ENCODE data around the gene CCDC172.

Gene CCDC172, protein sequence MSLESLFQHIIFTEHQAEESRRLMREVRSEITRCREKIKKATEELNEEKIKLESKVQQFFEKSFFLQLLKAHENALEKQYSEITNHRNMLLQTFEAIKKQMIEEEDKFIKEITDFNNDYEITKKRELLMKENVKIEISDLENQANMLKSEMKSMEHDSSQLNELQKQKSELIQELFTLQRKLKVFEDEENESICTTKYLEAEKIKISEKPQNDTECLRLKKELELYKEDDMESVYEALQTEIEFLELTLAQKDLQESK

GRCh38 chr10:116324227-116324950, at the start of gene CCDC172:
Gene CCDC172, plus strand, starts transcription at chr10:116324448. Its CDS starts 564 bp downstream, at chr10:116325012.
- Mint-ChIP-seq H3K9me3 (no peaks in the 10 kb centered on the region), H3K27me3 (ENCODE audit: low read depth) (peaks cover 6% of the 10 kb centered on the region), H3K4me1 (no peaks in the 10 kb centered on the region), H3K36me3 (ENCODE audit: low read depth) (no peaks in the 10 kb centered on the region), H3K4me3 (no peak within 1 kb of the TSS), H3K27ac (no peak within 1 kb of the TSS)
- TF ChIP-seq, protein P1, sequence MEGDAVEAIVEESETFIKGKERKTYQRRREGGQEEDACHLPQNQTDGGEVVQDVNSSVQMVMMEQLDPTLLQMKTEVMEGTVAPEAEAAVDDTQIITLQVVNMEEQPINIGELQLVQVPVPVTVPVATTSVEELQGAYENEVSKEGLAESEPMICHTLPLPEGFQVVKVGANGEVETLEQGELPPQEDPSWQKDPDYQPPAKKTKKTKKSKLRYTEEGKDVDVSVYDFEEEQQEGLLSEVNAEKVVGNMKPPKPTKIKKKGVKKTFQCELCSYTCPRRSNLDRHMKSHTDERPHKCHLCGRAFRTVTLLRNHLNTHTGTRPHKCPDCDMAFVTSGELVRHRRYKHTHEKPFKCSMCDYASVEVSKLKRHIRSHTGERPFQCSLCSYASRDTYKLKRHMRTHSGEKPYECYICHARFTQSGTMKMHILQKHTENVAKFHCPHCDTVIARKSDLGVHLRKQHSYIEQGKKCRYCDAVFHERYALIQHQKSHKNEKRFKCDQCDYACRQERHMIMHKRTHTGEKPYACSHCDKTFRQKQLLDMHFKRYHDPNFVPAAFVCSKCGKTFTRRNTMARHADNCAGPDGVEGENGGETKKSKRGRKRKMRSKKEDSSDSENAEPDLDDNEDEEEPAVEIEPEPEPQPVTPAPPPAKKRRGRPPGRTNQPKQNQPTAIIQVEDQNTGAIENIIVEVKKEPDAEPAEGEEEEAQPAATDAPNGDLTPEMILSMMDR (IDR thresholded peaks at IDR 0.05; ENCODE audit: unreplicated experiment in 3 of 3): no peak

GRCh38 chr10:116276981-116277380, 47.3 kb upstream of the CCDC172 start:
- peaks cover 17% of the 10 kb centered on the region for H3K4me1 Mint-ChIP-seq
- TF ChIP-seq, protein P1 (IDR thresholded peaks at IDR 0.05; ENCODE audit: unreplicated experiment in 3 of 3): no peak
- H3K9me3 Mint-ChIP-seq: no peaks in the 10 kb centered on the region
- no peak overlapping the region for H3K27ac Mint-ChIP-seq
- H3K27me3 Mint-ChIP-seq (ENCODE audit: low read depth): peaks cover 32% of the 10 kb centered on the region
- H3K36me3 Mint-ChIP-seq (ENCODE audit: low read depth): no peaks in the 10 kb centered on the region
- peak overlapping the region in 1 of 3 experiments; percentile 17 for H3K4me3 Mint-ChIP-seq

DNA sequence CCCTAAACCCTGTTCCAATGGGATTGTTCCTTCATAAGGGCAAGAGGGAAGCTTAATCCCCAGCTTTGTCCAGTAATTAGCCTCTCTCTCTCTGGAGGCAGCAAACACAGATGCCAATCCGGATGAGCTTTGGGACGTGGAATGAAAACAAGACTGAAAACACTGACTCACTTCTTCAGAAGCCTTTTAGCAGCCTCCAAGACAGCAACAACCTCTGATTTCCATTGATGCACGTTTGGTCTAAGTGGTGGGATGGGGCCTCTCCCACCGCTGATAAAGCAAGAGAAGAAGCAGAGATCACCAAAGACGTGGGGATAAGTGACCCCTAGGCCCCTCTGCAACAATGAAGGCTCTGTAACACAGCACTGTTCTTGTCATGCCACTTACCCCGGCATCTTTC, 45.4 kb upstream of the CCDC172 start:
- peaks cover 17% of the 10 kb centered on the region for H3K4me1 Mint-ChIP-seq
- H3K27ac Mint-ChIP-seq: no peak overlapping the region
- peaks cover 22% of the 10 kb centered on the region for H3K27me3 Mint-ChIP-seq (ENCODE audit: low read depth)
- H3K9me3 Mint-ChIP-seq: no peaks in the 10 kb centered on the region
- no peaks in the 10 kb centered on the region for H3K36me3 Mint-ChIP-seq (ENCODE audit: low read depth)
- TF ChIP-seq, protein P1 (IDR thresholded peaks at IDR 0.05; ENCODE audit: unreplicated experiment in 3 of 3): no peak
- H3K4me3 Mint-ChIP-seq: no peak overlapping the region

- Mint-ChIP-seq H3K27ac (no peak overlapping the region), H3K36me3 (ENCODE audit: low read depth) (no peaks in the 10 kb centered on the region), H3K27me3 (ENCODE audit: low read depth) (peaks cover 15% of the 10 kb centered on the region), H3K4me3 (no peak overlapping the region), H3K4me1 (no peaks in the 10 kb centered on the region), H3K9me3 (no peaks in the 10 kb centered on the region)
- TF ChIP-seq, protein P1 (IDR thresholded peaks at IDR 0.05; ENCODE audit: unreplicated experiment in 3 of 3): no peak
Observed at GRCh38 chr10:116281775-116282174, 42.5 kb upstream of the CCDC172 start.

GRCh38 chr10:116286626-116287200, 37.5 kb upstream of the CCDC172 start:
- TF ChIP-seq, protein P1 (IDR thresholded peaks at IDR 0.05; ENCODE audit: unreplicated experiment in 3 of 3): no peak
- Mint-ChIP-seq H3K27me3 (ENCODE audit: low read depth) (peaks cover 11% of the 10 kb centered on the region), H3K4me1 (no peaks in the 10 kb centered on the region), H3K4me3 (no peak overlapping the region), H3K27ac (no peak overlapping the region), H3K9me3 (no peaks in the 10 kb centered on the region), H3K36me3 (ENCODE audit: low read depth) (no peaks in the 10 kb centered on the region)

All from nephron (organoid).